Measurements from ENCODE around the gene GATA3.

GATA3 gene

DNA sequence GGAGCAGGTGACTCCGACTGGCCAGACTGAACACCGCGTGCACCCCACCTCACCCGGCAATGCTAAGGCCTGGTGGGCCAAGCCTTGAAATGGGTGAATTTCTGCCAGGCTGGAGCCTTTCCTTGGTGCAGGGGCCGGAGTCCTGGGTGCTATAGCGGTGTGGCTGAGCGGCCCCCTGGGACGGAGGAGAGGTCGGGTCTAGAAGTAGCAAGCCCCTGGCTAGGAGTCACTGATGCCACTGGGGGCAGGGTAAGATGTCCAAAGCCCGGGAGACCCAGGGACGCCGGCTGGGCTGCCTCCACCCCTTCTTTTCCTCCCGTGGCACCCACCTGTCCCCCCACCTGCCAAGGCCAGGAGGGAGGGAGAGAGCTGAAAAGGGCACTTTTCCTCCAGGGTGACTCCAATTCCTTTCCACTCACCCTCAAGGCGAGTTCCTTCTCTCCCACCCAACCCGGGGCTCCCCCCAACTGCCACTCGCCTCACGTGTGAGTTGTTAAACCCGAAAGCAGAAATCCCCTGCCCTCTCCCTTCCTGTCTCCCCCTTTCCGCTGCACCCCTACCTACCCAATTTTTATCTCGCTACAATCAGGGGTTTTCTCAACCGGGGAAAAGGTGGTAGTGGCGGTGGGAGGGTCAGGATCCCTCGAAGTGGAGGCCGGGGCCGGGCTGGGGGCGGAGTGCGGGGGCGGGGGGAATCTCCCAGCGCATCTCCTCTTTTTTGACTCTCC is 6.0 kb upstream of the GATA3 start:
- no peaks in the 10 kb centered on the region for H3K36me3 ChIP-seq (ENCODE audit: control insufficient read depth in 1 of 2, insufficient read depth in 2 of 2, low read length in 2 of 2)

GRCh38 chr10:8049045-8049864 is 5.2 kb upstream of the GATA3 start:
- H3K4me1 ChIP-seq (ENCODE audit: control insufficient read depth in 1 of 2, insufficient read depth in 2 of 2, low read length in 2 of 2) = peaks cover 0 to 72% of the 10 kb centered on the region in 2 donors

More for the DNA sequence above, 6.0 kb upstream of the GATA3 start:
- H3K27ac ChIP-seq (ENCODE audit: low read length) = no peak overlapping the region
- no peaks in the 10 kb centered on the region for H3K9me3 ChIP-seq (ENCODE audit: control insufficient read depth in 1 of 2, low read length in 2 of 2)
- peaks cover 82% of the 10 kb centered on the region for H3K27me3 ChIP-seq (ENCODE audit: low read depth, low read length)
- peaks cover 0 to 72% of the 10 kb centered on the region in 2 donors for H3K4me1 ChIP-seq (ENCODE audit: control insufficient read depth in 1 of 2, insufficient read depth in 2 of 2, low read length in 2 of 2)
- no peak overlapping the region for H3K4me3 ChIP-seq (ENCODE audit: low read depth in 1 of 2, low read length in 2 of 2)

GRCh38 chr10:8049865-8050555 is 4.5 kb upstream of the GATA3 start:
- peak overlapping the region; percentile 16 to 65 for H3K4me3 ChIP-seq (ENCODE audit: low read depth in 1 of 2, low read length in 2 of 2)
- H3K36me3 ChIP-seq (ENCODE audit: control insufficient read depth in 1 of 2, insufficient read depth in 2 of 2, low read length in 2 of 2) = no peaks in the 10 kb centered on the region
- peaks cover 0 to 72% of the 10 kb centered on the region in 2 donors for H3K4me1 ChIP-seq (ENCODE audit: control insufficient read depth in 1 of 2, insufficient read depth in 2 of 2, low read length in 2 of 2)
- H3K9me3 ChIP-seq (ENCODE audit: control insufficient read depth in 1 of 2, low read length in 2 of 2) = no peaks in the 10 kb centered on the region
- H3K27ac ChIP-seq (ENCODE audit: low read length) = no peak overlapping the region
- peaks cover 80% of the 10 kb centered on the region for H3K27me3 ChIP-seq (ENCODE audit: low read depth, low read length)

More at GRCh38 chr10:8049045-8049864, 5.2 kb upstream of the GATA3 start:
- Histone ChIP-seq H3K27ac (ENCODE audit: low read length) (no peak overlapping the region), H3K27me3 (ENCODE audit: low read depth, low read length) (peaks cover 81% of the 10 kb centered on the region), H3K9me3 (ENCODE audit: control insufficient read depth in 1 of 2, low read length in 2 of 2) (no peaks in the 10 kb centered on the region), H3K36me3 (ENCODE audit: control insufficient read depth in 1 of 2, insufficient read depth in 2 of 2, low read length in 2 of 2) (no peaks in the 10 kb centered on the region), H3K4me3 (ENCODE audit: low read depth in 1 of 2, low read length in 2 of 2) (peak overlapping the region; percentile 16 to 65)

DNA sequence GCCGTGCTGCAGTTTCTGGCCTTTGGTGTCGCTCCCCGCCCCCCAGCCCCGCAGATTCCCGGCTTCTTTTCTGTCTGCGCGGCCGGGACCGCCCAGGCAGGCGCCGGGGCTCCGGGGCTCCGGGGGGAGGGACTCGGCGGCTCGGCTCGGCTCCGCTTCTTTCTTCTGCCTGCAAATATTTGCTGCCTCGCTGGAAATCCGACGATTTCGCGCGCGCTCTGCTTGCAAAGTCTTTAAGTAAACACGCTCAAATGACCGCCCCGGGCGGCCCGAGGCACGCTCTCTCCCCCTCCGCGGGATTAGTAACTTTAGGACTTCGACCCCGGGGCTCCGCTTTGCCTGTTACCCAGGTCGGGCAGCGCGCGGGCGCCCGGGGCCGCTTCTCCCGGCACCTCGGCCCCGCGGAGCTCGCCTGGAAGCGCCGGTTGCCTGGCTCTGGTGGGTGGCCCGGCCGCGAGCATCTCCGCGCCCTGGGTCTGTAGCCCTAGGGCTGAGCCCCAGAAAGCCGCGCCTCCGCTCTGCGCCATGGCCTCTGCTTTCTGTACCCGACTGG is 3.9 kb upstream of the GATA3 start:
- Histone ChIP-seq H3K4me3 (ENCODE audit: low read depth in 1 of 2, low read length in 2 of 2) (peak overlapping the region; percentile 16 to 65), H3K36me3 (ENCODE audit: control insufficient read depth in 1 of 2, insufficient read depth in 2 of 2, low read length in 2 of 2) (no peaks in the 10 kb centered on the region), H3K27me3 (ENCODE audit: low read depth, low read length) (peaks cover 80% of the 10 kb centered on the region), H3K9me3 (ENCODE audit: control insufficient read depth in 1 of 2, low read length in 2 of 2) (no peaks in the 10 kb centered on the region), H3K4me1 (ENCODE audit: control insufficient read depth in 1 of 2, insufficient read depth in 2 of 2, low read length in 2 of 2) (peaks cover 0 to 72% of the 10 kb centered on the region in 2 donors), H3K27ac (ENCODE audit: low read length) (no peak overlapping the region)

GRCh38 chr10:8051109-8051821 is 3.2 kb upstream of the GATA3 start:
- Histone ChIP-seq H3K4me1 (ENCODE audit: control insufficient read depth in 1 of 2, insufficient read depth in 2 of 2, low read length in 2 of 2) (peaks cover 0 to 75% of the 10 kb centered on the region in 2 donors), H3K27ac (ENCODE audit: low read length) (no peak overlapping the region), H3K4me3 (ENCODE audit: low read depth in 1 of 2, low read length in 2 of 2) (peak overlapping the region in 1 of 2 donors; percentile 28), H3K9me3 (ENCODE audit: control insufficient read depth in 1 of 2, low read length in 2 of 2) (no peaks in the 10 kb centered on the region), H3K27me3 (ENCODE audit: low read depth, low read length) (peaks cover 78% of the 10 kb centered on the region), H3K36me3 (ENCODE audit: control insufficient read depth in 1 of 2, insufficient read depth in 2 of 2, low read length in 2 of 2) (no peaks in the 10 kb centered on the region)

DNA sequence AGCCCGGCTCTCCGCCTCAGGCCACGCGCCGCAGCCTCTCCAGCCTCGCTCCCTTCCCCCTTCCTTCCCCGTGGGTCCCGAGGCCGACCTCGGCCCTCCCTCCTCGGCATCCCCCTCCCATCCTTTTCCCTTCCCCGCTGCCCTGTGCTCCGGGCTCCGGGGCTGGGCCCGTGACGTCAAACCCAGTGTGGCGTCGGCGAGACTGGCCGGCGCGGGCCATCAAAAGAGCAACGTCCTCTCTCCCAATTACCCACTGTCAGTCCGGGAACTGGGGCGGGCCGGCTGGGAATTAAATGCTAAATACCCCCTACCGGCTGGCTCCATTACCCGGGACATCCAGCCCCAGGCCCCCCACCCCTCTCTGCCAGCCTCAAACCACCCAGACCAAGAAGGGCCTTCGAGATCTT is 2.6 kb upstream of the GATA3 start:
- Histone ChIP-seq H3K36me3 (ENCODE audit: control insufficient read depth in 1 of 2, insufficient read depth in 2 of 2, low read length in 2 of 2) (no peaks in the 10 kb centered on the region), H3K27ac (ENCODE audit: low read length) (no peak overlapping the region), H3K4me3 (ENCODE audit: low read depth in 1 of 2, low read length in 2 of 2) (peak overlapping the region in 1 of 2 donors; percentile 28), H3K4me1 (ENCODE audit: control insufficient read depth in 1 of 2, insufficient read depth in 2 of 2, low read length in 2 of 2) (peaks cover 0 to 75% of the 10 kb centered on the region in 2 donors), H3K9me3 (ENCODE audit: control insufficient read depth in 1 of 2, low read length in 2 of 2) (no peaks in the 10 kb centered on the region), H3K27me3 (ENCODE audit: low read depth, low read length) (peaks cover 79% of the 10 kb centered on the region)

DNA sequence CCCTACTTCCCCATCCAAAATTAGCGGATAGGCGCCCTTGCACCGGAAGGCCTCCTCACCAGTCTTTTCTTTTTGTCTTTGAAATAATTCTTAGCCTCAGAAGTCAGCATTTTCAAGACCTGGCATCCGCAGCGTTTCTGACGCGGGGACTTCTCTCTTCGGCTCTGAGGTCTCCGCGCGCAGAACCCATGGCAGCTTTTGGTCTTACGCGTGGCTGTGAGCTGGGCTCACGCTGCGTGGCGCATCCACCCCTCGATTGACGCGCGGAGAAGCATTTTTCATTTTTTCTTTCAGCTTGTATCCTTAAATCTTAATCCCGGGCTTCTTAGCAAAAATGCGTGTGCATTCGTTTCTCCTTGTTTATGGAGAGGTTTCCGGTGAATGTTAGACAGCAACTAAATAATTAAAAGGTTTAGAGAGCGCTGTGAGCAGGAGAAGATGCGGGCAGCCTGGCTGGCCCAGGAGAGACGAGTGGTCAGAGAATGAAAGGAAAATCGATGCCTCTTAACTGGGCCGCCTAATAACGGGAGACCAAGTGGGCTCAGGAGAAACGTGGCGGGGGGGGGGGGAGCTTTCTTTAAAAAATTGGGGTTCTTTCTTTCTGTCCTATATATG is 2.0 kb upstream of the GATA3 start:
- Histone ChIP-seq H3K27me3 (ENCODE audit: low read depth, low read length) (peaks cover 76% of the 10 kb centered on the region), H3K27ac (ENCODE audit: low read length) (no peak overlapping the region), H3K9me3 (ENCODE audit: control insufficient read depth in 1 of 2, low read length in 2 of 2) (no peaks in the 10 kb centered on the region), H3K4me3 (ENCODE audit: low read depth in 1 of 2, low read length in 2 of 2) (peak overlapping the region in 1 of 2 donors; percentile 28), H3K4me1 (ENCODE audit: control insufficient read depth in 1 of 2, insufficient read depth in 2 of 2, low read length in 2 of 2) (peaks cover 0 to 75% of the 10 kb centered on the region in 2 donors), H3K36me3 (ENCODE audit: control insufficient read depth in 1 of 2, insufficient read depth in 2 of 2, low read length in 2 of 2) (no peaks in the 10 kb centered on the region)

DNA sequence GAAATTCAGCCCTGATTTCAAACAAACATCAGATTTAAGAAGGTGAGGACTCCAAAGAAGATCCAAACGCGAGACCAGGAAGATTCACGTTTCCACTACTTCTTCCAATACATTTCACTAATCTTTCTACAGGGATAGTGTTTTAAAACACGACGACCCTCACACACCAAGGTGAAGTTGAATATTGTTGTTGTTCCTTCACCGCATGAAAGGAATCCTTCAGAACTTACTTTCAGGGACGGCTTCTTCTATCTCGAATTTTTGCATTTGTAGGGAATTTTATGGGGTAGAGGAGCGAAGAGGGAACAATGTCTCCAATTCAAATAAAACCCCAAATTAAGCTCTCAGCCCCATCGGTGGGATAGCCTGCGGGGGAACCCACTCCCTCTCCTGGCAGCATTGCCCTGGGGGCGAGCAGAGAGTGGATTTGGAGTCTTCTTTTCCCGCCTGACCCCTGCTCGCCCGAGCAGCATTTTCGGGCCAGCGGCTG is 1.5 kb upstream of the GATA3 start:
- H3K27me3 ChIP-seq (ENCODE audit: low read depth, low read length) = peaks cover 74% of the 10 kb centered on the region
- H3K36me3 ChIP-seq (ENCODE audit: control insufficient read depth in 1 of 2, insufficient read depth in 2 of 2, low read length in 2 of 2) = no peaks in the 10 kb centered on the region
- no peaks in the 10 kb centered on the region for H3K9me3 ChIP-seq (ENCODE audit: control insufficient read depth in 1 of 2, low read length in 2 of 2)
- H3K4me1 ChIP-seq (ENCODE audit: control insufficient read depth in 1 of 2, insufficient read depth in 2 of 2, low read length in 2 of 2) = peaks cover 0 to 75% of the 10 kb centered on the region in 2 donors
- H3K4me3 ChIP-seq (ENCODE audit: low read depth in 1 of 2, low read length in 2 of 2) = peak overlapping the region in 1 of 2 donors; percentile 49
- H3K27ac ChIP-seq (ENCODE audit: low read length) = no peak overlapping the region

DNA sequence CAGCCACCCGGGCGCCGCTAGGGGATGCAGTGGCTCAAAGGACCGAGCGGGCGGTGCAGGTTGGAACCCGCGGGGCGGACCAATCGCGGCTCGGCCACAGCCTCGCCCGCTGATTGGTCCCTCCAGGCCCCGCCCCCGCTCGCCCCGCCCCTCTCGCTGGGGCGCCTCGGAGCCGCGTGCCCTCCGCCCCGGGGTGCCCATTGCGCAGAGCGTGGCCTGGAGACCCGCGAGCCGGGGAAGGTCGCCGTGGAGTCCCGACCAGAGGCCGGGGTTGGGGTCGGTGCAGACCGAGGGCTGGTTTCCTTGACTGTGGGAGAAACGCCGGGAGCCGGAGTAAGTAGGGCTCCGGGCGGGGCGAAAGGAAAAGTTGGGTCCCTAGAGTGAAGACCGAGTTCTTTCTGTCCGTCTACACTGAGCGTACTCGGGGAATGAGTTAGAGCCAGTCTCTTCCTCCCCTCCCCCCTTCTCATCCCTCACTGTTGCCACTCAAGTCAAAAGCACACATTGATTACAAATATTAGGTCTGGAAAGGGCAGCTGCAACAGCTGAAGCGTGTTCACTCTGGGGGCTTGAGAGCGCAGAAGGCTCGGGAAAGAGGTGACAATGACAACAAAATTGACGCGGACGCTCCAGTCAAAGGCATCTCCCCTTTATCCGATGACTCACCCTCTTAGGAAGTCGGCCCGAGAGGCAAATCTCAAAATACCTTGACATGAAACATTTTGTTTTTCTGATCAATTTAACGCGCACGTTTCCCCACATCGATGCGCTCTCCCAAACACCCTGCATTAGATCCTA is 843 bp upstream of the GATA3 start:
- Histone ChIP-seq H3K36me3 (ENCODE audit: control insufficient read depth in 1 of 2, insufficient read depth in 2 of 2, low read length in 2 of 2) (no peaks in the 10 kb centered on the region), H3K4me3 (ENCODE audit: low read depth in 1 of 2, low read length in 2 of 2) (peak overlapping the region; percentile 49 to 61), H3K4me1 (ENCODE audit: control insufficient read depth in 1 of 2, insufficient read depth in 2 of 2, low read length in 2 of 2) (peaks cover 0 to 70% of the 10 kb centered on the region in 2 donors), H3K27ac (ENCODE audit: low read length) (no peak overlapping the region), H3K9me3 (ENCODE audit: control insufficient read depth in 1 of 2, low read length in 2 of 2) (no peaks in the 10 kb centered on the region), H3K27me3 (ENCODE audit: low read depth, low read length) (peaks cover 72% of the 10 kb centered on the region)

GRCh38 chr10:8054244-8054493 is 319 bp upstream of the GATA3 start:
- H3K4me1 ChIP-seq (ENCODE audit: control insufficient read depth in 1 of 2, insufficient read depth in 2 of 2, low read length in 2 of 2) = peaks cover 0 to 67% of the 10 kb centered on the region in 2 donors
- H3K27me3 ChIP-seq (ENCODE audit: low read depth, low read length) = peaks cover 74% of the 10 kb centered on the region
- no peaks in the 10 kb centered on the region for H3K36me3 ChIP-seq (ENCODE audit: control insufficient read depth in 1 of 2, insufficient read depth in 2 of 2, low read length in 2 of 2)
- no peak overlapping the region for H3K27ac ChIP-seq (ENCODE audit: low read length)
- peak overlapping the region; percentile 49 to 61 for H3K4me3 ChIP-seq (ENCODE audit: low read depth in 1 of 2, low read length in 2 of 2)
- no peaks in the 10 kb centered on the region for H3K9me3 ChIP-seq (ENCODE audit: control insufficient read depth in 1 of 2, low read length in 2 of 2)

All from muscle layer of duodenum (tissue), 2 donors.